ENCODE results near the gene KDM4C. TPM values are rescaled to one million over a fixed set of nuclear protein-coding genes. Genes with fewer than 3 reads are reported as not detected.

The KDM4C gene
- total and polyA plus RNA-seq, 12 donors, result 6.1 to 18.2 (median 14.6) TPM

GRCh38 chr9:6917162-6917561, 159.4 kb downstream of the KDM4C start:
- intact Hi-C loops (cut with DNase I), result loop anchor here in 1 of 10 donors (10.0 kb wide), 1 partner anchor 128 kb away; no protein-coding TSS in a partner anchor
- H3K4me1 ChIP-seq, result peaks cover 0 to 15% (median 5%) of the 10 kb centered on the region in 9 donors
- no peak for DNase-seq
- no peak for ATAC-seq
- no peak for TF ChIP-seq CTCF (IDR thresholded peaks at IDR 0.05)
- no peaks in the 10 kb centered on the region for H3K27me3 ChIP-seq
- peaks cover 0 to 6% (median 0%) of the 10 kb centered on the region in 9 donors for H3K36me3 ChIP-seq
- H3K9me3 ChIP-seq, result no peaks in the 10 kb centered on the region
- no peak overlapping the region for H3K4me3 ChIP-seq
- H3K27ac ChIP-seq, result no peak overlapping the region

GRCh38 chr9:6920041-6920440, 162.3 kb downstream of the KDM4C start:
- DNase-seq (no peak), ATAC-seq (no peak)
- intact Hi-C loops (cut with DNase I), result no loop called here
- Histone ChIP-seq H3K4me1 (peaks cover 0 to 9% (median 2%) of the 10 kb centered on the region in 9 donors), H3K27ac (no peak overlapping the region), H3K9me3 (no peaks in the 10 kb centered on the region), H3K36me3 (peaks cover 0 to 7% (median 0%) of the 10 kb centered on the region in 9 donors), H3K27me3 (no peaks in the 10 kb centered on the region), H3K4me3 (no peak overlapping the region)
- TF ChIP-seq CTCF (IDR thresholded peaks at IDR 0.05), result no peak

- H3K27ac ChIP-seq, result no peak overlapping the region
- H3K4me3 ChIP-seq, result no peak overlapping the region
- TF ChIP-seq CTCF (IDR thresholded peaks at IDR 0.05), result no peak
- H3K27me3 ChIP-seq, result no peaks in the 10 kb centered on the region
- no peak for ATAC-seq
- intact Hi-C loops (cut with DNase I), result no loop called here
- DNase-seq, result no peak
- H3K9me3 ChIP-seq, result no peaks in the 10 kb centered on the region
- peaks cover 0 to 7% (median 0%) of the 10 kb centered on the region in 9 donors for H3K36me3 ChIP-seq
- WGBS, 2 donors, result 86 to 93% methylated on average over 5 of the region's 5 CpGs
- H3K4me1 ChIP-seq, result peaks cover 0 to 9% (median 2%) of the 10 kb centered on the region in 9 donors
Measured at GRCh38 chr9:6921315-6921714, 163.5 kb downstream of the KDM4C start.

GRCh38 chr9:6922124-6922676, 164.4 kb downstream of the KDM4C start:
- H3K27me3 ChIP-seq, result no peaks in the 10 kb centered on the region
- peaks cover 0 to 7% (median 0%) of the 10 kb centered on the region in 9 donors for H3K36me3 ChIP-seq
- H3K9me3 ChIP-seq, result no peaks in the 10 kb centered on the region
- ATAC-seq (no peak), DNase-seq (no peak)
- 88 to 93% methylated on average over 2 of the region's 2 CpGs for WGBS, 2 donors
- intact Hi-C loops (cut with DNase I), result no loop called here
- peaks cover 0 to 9% (median 2%) of the 10 kb centered on the region in 9 donors for H3K4me1 ChIP-seq
- TF ChIP-seq CTCF (IDR thresholded peaks at IDR 0.05), result no peak
- H3K27ac ChIP-seq, result no peak overlapping the region
- H3K4me3 ChIP-seq, result no peak overlapping the region
